Measurements from ENCODE around the gene SMAP2.

SMAP2 gene

DNA sequence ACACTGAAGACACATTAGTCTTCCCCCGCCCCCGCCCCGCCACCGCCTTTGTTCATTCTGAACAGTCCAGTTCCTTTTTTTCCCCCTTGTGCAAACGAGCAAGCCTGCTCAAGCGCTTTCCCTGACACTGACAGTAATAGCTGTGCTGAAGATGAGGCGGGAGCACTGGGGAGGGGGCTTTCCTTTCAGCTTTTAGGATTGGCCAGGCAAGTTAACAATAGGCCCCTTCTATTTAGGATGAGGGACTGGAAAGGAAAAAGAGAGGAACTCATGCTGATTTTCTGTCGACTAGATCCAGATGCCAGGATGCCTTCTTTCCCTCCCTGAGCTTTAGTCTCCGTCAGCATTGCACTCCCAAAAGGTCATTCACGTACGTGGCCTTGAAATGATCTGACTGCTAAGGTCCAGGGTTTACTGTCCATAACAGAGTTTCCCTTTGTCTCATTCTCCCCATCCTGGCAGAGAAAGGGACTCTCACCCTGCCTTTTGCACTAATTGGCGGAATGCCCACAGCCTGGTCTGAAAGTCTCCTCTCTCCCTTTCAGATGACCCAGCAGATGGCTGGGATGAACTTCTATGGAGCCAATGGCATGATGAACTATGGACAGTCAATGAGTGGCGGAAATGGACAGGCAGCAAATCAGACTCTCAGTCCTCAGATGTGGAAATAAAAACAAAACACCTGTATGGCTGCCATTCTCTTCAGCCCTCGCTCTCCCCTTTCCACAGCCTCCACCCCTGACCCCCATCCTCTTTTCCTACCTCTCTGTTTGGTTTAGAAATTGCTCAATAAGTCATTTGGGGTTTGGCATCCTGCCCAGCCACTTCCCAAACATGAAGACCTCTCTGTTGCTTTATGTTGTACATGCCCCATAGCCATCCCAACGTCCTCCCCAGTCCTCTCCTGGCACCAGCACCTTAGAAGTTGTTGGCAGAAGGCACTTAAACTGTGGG lies 48.2 kb downstream of the SMAP2 start:
- peak; percentile 21 for DNase-seq (ENCODE audit: low spot score)

DNA sequence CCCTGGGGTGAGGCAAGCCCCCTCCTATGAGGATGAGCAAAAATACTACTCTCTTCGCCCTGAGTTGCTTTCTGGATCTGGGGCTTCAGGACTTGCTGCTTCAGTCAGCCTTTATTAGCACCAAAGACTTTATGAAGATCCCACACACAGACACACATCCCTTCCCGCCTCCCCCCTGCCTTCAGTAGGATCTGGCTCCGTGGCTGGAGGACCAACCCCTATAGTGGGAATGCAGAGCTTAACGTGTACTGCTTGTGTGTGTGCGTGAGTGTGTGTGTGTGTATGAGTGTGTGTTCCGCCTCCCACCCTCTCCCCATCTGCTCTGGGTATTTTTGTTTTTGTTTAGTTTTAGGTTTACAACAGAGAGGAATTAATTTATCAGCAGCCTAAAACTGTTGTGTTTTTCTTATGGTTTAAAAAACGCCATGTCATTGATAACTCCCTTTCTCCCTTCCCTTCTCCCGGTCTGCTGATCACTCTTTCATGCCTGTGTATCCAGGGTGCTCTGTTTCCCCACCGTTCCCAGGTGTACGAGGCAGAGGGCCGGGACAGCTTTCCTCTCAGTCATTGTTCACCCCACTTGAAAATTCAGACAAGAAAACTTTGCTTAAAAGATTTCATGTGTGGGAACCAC lies 49.2 kb downstream of the SMAP2 start:
- DNase-seq (ENCODE audit: low spot score), result no peak

DNA sequence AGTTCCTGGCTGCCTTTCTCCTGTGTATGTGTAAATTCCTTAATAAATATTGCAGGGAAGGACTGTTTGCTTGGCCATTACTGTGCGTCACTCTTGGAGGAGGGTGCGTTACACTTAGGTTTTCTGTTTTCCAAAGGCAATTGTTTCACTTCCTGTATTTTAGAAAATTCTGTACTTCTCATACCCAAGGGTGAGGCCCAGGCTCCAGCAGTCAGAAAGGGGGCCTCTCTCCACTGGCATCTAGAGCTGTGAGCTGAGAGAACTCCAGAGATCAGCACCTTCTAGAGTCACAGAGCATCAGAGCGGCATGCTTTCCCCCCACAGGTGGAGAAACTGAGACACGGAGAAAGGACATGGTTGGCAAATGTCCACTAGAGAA lies 49.7 kb downstream of the SMAP2 start:
- DNase-seq (ENCODE audit: low spot score), result no peak

DNA sequence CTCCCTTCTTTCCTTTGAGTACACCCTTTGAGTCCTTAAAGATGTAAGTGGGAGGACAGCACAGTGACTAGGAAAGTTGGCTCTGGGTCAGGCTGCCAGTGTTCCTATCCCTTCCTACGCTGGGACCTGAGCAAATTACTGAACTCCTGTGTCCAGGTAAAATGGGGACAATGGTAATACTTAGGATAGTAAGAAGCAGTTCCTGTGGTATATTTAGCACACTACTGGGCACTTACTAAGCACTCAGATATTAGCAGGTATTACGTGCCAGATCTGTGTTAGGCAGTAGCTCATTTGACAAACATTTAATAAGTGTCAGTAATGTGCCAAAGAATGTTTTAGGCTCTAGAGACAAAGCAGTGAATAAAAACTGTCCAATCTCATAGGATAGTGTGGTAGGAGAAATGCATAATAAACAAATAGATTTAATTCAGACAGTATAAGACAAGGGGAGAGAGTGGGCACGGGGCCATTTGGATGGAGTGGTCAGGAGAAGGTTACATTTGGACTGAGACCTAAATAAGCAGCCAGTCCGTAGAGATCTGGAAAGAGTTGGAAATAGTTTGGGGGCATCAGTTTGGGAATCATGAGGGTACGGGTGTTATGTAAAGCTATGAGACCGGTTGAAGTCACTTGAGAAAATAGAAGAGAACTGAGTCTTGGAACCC lies 50.6 kb downstream of the SMAP2 start:
- no peak for DNase-seq (ENCODE audit: low spot score)

DNA sequence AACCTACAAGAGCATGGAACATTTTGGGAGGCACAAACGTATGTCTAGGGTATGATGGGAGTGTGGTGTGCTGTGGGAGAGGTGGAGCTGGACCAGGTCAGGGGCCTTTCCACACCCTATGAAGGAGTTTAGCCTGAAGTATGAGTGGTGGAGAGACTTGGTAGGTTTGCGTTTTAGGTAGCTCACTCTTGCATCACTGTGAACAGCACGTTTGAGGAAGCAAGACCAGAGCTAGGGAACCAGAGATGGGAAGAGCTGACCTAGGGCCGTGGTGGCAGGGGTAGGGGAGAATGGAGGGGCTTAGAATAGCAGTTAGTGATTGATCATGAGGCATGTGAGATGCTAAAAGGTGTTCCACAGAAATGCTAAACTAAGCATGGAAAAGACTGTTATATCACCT lies 51.7 kb downstream of the SMAP2 start:
- no peak for DNase-seq (ENCODE audit: low spot score)

DNA sequence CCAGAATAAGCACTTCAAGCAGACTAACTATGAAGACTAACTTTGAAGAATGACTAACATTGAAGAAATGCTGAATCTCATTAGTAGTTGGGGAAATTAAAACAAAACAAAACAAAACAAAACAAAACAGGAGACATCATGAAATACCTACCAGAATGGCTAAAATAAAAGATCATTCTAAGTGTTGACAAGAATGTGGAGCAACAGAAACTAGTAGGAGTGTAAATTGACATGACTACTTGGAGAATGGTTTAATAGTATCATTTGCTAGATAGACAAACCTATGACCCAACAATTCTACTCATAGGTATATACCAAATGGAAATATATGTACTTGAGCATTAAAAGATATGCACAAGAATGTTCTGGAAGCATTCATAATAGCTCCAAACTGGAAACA lies 57.9 kb downstream of the SMAP2 start:
- DNase-seq (ENCODE audit: low spot score), result no peak

DNA sequence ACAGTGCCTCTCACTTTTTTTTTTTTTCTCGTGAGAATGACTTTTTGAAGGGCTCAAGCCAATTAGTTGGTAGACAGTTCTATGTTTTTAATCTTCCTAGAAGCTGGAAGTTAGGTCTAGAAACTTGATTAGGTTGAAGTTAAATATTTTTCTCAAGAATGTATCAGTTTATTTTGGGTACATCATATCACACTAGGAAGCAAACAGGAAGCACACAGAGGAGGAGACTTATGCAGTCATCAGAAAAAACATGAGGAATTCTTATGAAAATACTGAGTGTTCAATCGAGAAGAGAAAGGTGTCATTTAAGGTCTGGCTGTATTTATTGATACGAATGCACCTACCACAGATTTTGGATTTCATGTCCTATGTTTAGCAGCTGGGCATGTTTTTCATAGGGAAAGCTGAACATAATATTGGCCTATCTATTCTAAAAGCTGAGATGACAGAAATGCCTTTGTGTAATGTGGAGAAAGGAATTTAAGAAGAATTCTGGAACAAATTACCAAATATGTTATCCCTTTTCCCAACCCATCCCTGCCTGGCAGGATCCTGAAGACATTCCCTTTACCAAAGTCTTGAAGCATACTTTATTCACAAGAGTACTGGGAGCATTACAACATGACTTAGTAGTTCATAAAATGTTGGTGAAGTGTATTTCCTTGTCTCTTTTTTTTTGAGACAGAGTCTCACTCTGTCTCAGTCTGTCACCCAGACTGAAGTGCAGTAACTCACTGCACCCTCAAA lies 59.3 kb downstream of the SMAP2 start:
- DNase-seq (ENCODE audit: low spot score), result no peak

DNA sequence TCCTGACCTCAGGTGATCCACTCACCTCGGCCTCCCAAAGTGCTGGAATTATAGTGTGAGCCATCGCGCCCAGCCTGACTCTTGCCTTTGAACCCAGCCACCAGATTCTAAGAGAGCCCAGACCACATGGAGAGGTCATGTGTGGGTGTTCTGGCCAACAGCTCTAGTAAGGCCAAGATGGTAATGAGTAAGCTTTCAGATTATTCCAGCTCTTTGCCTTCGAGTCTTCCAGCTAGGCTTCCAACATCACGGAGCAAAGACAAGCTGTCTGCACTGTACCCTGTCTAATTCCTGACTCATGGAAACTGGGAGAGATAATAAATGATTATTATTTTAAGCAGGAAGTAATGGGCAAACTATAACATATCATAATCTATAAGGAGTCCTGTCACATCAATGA lies 61.9 kb downstream of the SMAP2 start:
- DNase-seq (ENCODE audit: low spot score), result no peak

DNA sequence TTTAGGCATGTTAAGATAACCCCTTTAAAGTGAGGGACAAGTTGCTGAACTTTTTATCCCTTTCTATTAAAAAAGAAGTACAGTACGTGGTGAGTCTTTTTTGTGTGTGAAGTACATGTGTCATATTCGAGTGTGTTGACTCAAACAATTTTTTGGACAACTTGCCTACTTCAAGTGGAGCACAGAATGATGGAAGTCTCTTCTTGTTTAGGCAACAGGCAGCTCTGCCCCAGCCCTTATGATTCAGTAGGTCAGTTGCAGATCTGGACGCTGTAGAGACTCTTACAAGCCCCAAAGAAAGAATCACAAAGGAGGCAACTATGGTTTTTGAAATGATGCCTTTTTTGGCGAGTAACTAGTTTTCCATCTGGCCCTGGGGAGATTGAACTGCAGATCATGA lies 62.3 kb downstream of the SMAP2 start:
- DNase-seq (ENCODE audit: low spot score), result no peak

DNA sequence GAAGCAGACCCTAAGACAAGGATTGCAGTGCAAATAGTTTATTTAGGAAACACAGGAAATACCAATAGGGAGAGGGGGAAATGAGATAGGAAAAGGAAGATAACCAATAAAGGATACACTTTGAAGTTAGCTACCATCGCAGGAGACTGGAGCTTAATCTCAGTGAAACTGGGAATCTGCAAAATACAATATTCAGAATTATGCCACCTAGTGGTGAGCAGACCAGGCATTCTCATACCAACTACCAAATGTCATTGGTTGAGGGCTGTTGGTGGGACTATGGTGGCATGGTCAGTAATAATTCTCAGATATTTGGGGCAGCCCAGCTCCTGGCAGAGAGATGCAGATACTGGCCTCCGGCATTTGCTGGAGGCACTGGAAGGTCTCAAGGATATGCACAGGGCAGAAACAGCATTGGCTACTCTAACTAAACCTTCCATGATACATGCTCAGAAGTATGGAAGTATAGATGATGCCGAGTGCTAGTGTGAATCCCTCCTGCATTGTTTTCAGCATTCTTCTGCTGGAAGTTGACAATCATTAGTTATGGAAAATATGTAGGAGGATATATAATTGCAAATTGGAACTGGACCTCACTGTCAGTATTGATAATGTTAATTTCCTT lies 65.0 kb downstream of the SMAP2 start:
- DNase-seq (ENCODE audit: low spot score), result peak; percentile 40

DNA sequence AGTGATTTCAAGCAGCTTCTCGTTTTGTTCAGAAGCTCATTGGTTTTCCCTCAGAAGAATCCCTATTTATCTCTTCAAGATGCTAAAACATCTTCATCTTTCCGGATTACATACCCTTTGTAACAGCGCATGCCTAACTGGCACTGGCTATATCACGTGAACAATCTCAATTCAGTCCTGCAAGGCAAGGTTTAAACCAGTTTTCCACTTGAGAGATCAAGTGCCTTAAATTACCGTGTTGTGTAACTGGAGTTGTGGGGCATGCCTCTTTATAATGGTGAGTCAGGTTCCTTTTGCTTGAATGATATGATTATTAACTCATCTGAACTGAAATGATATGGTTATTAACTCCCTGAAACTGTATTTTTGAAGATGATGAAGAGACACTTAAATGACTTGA lies 65.7 kb downstream of the SMAP2 start:
- DNase-seq (ENCODE audit: low spot score), result no peak

DNA sequence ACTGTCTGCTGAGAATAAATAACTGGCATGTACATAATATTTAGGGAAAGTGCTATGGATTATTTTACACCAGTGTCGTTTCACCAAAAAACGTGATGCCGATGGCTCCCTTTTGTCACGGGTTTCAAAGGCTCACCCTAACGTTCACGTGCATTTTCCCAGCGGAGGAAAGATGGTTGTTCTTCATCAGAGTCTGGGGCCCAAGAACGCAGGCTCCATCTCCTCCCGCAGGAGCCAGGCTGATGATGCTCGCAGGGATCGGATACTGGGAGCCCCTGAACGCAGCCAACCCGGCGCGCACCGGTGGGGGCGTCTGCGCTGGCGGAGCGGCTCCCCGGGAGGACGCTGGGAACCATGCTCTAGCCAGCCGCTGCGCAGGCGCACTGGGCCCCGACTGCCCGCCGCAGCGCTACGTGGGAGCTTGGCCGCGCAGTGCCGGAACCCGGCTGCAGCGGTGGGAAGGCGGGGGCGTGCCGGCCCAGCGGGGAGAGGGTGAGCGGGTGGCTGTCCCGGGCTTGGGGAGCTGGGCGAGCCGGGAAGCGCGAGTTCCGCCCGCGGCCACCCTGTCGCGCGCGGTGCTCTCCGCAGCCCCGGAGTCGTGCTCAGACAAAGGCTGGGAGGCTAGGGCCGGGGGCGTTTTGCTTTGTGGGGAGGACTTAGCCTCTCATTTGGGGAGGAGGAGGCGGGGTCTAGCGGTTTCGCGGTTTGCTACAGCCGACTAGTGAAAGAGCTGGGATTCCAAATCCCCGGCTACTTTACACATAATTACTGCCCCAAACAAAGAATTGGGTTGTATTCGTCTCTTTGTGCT lies 76.4 kb downstream of the SMAP2 start, which contains the start of gene ZFP69B:
ZFP69B (plus strand) TSS at position 793 of the 811 bp plus-strand sequence. CDS start 486 bp downstream, outside the sequence.
- DNase-seq (ENCODE audit: low spot score), result peak; percentile 85

DNA sequence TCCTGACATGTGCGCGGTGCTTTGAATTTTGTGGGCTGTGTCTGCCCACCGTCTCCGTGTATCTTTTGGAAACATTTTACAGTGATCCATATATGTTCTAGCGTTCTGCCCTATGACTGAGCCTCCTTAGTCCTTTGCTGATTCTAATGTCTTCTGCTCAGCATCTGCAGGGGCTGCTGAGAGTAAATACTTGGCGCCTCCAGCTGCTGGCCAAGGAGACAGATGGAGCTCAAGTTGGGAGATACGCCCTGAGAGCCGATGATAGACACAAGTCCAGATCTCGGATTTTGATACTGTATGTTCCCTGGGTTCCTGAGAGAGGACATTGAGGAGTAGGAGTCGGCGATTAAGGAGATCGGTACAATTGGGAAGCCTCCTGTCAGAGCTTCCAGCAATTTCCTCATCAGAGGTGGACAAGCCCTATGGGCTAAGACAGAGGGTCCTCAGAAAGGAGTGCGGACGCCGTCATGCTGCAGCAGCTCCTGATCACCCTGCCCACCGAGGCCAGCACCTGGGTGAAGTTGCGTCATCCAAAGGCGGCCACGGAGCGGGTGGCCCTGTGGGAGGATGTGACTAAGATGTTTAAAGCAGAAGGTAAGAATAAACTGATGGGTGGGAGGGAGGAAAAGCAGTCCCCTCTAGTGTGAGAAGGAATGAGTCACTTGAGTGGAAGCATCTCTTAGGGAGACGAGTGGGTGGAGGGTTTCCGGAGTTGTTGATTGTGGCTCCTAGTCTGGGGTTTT lies 77.1 kb downstream of the SMAP2 start:
- DNase-seq (ENCODE audit: low spot score), result peak; percentile 8

DNA sequence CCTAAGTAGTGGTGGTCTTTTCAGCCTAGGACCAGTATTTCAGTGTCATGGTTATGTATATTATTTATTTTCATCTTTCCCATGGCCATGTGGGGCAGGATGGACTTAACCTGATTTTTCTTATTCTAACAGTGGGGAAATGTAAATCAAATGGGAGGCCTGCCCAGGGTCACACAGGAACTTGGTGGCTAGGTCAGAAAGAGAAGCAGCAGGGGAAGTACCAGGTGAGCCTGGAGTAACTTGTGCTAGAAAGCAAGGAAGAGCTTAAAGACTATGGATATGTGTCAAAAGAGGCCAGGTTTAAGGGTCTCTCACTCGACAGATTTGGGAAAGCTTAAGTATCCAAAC lies 77.7 kb downstream of the SMAP2 start:
- no peak for DNase-seq (ENCODE audit: low spot score)

DNA sequence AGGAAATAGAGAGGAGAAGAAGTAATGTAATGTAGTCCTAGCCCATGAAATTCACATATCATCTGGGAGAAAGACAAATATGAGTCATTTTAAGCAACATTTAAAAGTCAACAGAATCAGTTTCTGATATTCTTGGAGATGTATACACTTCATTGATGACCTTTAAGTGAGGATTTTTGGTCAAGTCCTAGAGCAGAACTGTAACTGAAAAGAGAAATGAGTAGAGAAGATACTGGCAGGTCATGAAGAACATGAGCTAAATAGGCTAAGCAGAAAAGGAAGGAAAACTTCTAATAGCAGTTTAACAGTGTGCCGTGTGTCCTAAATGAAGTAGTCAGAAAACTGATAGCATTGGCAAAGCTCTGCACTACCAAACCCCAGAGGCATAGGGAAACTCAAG lies 81.3 kb downstream of the SMAP2 start:
- no peak for DNase-seq (ENCODE audit: low spot score)

DNA sequence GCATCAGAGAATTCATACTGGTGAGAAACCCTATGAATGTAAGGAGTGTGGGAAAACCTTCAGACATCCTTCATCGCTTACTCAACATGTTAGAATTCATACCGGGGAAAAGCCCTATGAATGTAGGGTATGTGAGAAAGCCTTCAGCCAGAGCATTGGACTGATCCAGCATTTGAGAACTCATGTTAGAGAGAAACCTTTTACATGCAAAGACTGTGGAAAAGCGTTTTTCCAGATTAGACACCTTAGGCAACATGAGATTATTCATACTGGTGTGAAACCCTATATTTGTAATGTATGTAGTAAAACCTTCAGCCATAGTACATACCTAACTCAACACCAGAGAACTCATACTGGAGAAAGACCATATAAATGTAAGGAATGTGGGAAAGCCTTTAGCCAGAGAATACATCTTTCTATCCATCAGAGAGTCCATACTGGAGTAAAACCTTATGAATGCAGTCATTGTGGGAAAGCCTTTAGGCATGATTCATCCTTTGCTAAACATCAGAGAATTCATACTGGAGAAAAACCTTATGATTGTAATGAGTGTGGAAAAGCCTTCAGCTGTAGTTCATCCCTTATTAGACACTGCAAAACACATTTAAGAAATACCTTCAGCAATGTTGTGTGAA lies 89.5 kb downstream of the SMAP2 start:
- no peak for DNase-seq (ENCODE audit: low spot score)

DNA sequence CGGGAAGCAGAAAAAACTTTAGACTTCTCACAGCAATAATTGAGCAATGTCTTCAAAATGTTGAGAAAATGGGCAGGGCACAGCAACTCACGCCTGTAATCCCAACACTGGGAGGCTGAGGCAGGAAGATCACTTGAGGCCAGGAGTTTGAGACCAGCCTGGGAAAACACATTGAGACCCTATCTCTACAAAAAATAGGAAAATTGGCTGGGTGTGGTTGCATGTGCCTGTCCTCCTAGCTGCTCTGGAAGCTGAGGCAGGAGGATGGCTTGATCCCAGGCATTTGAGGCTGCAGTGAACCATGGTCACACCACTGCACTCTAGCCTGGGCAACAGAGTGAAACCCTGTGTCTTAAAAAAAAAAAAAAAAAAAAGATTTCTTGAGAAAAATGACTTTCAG lies 95.8 kb downstream of the SMAP2 start:
- no peak for DNase-seq (ENCODE audit: low spot score)
